OCI-LY7 (cell line): Measurements from ENCODE around the gene TTLL6.

Experiments used
- CTCF ChIP-seq: fragments of 200-600 bp; sonication (generic); conservative IDR thresholded peaks from 2 replicates; pipeline ENCODE4 v1.5.1; 2014; ENCODE audit warnings: mild to moderate bottlenecking, antibody characterized with exemption, low read length, moderate library complexity, mixed read lengths
- EZH2phosphoT487 ChIP-seq: fragments of 200-600 bp; sonication (generic); IDR thresholded peaks from 2 replicates; pipeline ENCODE4 v1.6.1; 2018; ENCODE audit warnings: low read depth, borderline replicate concordance, mild to moderate bottlenecking, mixed run types, antibody characterized with exemption, low read length, moderate library complexity, mixed read lengths

DNA sequence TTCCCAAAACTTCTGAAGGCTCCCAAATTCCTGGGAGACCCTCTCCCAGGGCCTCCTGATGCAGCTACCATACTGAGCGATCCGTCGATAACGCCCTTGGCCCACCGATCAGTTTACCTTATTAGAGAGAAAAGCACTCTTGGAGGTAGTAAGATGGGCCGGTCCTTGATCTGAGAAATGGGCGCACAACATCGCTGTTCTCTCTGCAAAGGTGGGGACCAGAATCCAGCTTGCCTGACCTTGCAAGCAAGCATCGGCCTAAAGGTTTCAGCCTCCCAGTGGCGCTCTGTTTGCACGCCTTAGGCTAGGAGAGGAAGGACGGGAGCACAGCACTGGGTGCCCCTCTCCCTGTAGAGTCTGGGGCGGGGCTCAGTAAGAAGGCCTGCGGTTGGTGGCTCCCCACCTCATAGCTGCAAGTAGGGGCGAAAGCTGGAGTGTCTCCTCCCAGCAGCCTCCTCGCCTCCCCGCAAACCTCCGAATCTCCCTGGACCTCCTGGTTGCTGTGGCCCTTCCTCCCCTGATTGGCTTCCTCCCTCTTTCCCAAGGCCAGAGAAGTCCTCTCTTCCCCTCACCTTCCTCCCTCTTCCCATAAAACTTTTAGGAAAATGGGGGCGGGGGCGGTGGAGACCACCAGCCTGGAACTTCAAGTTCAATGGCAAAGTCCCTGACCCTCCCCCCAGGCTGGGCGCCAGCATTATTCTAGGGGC is 94.7 kb downstream of the TTLL6 start, which contains the start of gene PRAC1:
- TF ChIP-seq CTCF (no peak), EZH2phosphoT487 (no peak)
